Measurements from ENCODE around the gene SF1.

DNA sequence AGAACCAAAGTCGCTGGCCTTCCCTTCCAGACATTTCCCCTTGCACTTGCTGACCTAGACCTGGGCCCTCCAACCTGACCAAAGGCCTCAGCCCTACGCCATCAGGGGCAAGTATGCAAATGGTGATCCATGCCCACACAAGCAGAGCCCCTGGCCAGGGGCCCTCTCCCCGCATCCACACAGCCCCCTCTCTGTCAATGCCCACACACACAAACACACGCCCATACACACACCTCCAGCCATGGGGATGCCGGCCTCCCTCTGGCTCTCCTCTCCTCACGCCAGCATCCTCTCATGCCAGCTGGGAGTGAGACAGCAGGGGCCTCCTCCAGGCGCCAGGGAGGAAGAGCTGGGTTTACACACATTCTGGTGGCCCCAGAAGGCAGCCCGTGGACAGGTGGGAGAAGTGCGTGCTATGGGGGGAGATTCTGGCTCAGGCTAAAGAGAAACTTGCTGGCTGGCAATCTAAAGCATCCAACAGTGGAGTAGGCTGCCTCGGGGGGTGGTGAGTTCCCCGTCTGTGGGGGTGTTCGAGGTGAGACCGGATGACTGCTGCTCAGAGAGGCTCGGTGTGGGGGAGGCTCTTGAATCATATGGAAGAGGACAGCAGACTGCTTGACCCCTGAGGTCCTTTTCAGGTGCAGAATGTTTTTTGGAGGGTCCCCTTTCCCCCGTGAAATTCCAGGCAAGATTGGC, 60.1 kb downstream of the SF1 start:
- TF ChIP-seq EP300 (IDR thresholded peaks at IDR 0.05), result no peak
- TF ChIP-seq, protein P1, sequence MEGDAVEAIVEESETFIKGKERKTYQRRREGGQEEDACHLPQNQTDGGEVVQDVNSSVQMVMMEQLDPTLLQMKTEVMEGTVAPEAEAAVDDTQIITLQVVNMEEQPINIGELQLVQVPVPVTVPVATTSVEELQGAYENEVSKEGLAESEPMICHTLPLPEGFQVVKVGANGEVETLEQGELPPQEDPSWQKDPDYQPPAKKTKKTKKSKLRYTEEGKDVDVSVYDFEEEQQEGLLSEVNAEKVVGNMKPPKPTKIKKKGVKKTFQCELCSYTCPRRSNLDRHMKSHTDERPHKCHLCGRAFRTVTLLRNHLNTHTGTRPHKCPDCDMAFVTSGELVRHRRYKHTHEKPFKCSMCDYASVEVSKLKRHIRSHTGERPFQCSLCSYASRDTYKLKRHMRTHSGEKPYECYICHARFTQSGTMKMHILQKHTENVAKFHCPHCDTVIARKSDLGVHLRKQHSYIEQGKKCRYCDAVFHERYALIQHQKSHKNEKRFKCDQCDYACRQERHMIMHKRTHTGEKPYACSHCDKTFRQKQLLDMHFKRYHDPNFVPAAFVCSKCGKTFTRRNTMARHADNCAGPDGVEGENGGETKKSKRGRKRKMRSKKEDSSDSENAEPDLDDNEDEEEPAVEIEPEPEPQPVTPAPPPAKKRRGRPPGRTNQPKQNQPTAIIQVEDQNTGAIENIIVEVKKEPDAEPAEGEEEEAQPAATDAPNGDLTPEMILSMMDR (IDR thresholded peaks at IDR 0.05), result no peak

Measured in esophagus muscularis mucosa (tissue), 3 donors.